Right lobe of liver (tissue), 6 donors: ENCODE results near the gene BUD23. TPM values are rescaled to one million over a fixed set of nuclear protein-coding genes. Genes with fewer than 3 reads are reported as not detected.

Experiments used
- ATAC-seq, 4 donors: fragments of 200-7000 bp; cut with Tn5 transposase; one replicate each; pipeline ENCODE4 v1.9.1; 2020; ENCODE audit warnings: mild to moderate bottlenecking in 4 of 4, moderate library complexity in 4 of 4
- DNase-seq, 3 donors: peaks; one replicate each; pipeline ENCODE4 v3.0.0-alpha.2; 2020
- H3K27ac ChIP-seq, 3 donors: fragments of 200-600 bp; one replicate each; pipeline ENCODE4 v1.8.0; 2022
- H3K27me3 ChIP-seq, 2 donors: fragments of 200-600 bp; one replicate each; pipeline ENCODE4 v1.8.0; 2022
- H3K36me3 ChIP-seq, 4 donors: fragments of 200-600 bp; sonication (generic) in 1 of 4; one replicate each; pipeline versions ENCODE4 v1.5.1 to v1.8.0; 2017 to 2022; ENCODE audit warnings: control low read depth in 1 of 4
- H3K4me1 ChIP-seq, 4 donors: fragments of 200-600 bp; sonication (generic) in 1 of 4; one replicate each; pipeline versions ENCODE4 v1.5.1 to v1.8.0; 2017 to 2022; ENCODE audit warnings: control low read depth in 1 of 4
- H3K4me3 ChIP-seq, 3 donors: fragments of 200-600 bp; one replicate each; pipeline ENCODE4 v1.8.0; 2022
- H3K9me3 ChIP-seq, 4 donors: fragments of 200-600 bp; sonication (generic) in 1 of 4; one replicate each; pipeline versions ENCODE4 v1.5.1 to v1.8.0; 2017 to 2022; ENCODE audit warnings: control low read depth in 1 of 4
- CTCF ChIP-seq, 4 donors: fragments of 200-600 bp in 3 of 4; fragments of 450-650 bp in 1 of 4; IDR thresholded peaks; one replicate each; pipeline versions ENCODE4 v1.5.1 to v1.8.0; 2016 to 2022; ENCODE audit warnings: antibody characterized with exemption in 4 of 4, mild to moderate bottlenecking in 2 of 4
- POLR2A ChIP-seq: fragments of 450-650 bp; IDR thresholded peaks from one replicate; pipeline ENCODE4 v1.6.1; 2017; ENCODE audit warnings: antibody characterized with exemption, mild to moderate bottlenecking
- WGBS: methylation state at CpG from one replicate; pipeline ENCODE4 v1.1.6; 2018; ENCODE audit warnings: low coverage, low lambda C conversion rate; ENCODE audit not compliant: insufficient coverage; ENCODE audit errors: missing lambda C conversion rate; 5-methylcytosine and 5-hydroxymethylcytosine counted together
- intact Hi-C, 2 donors: fragments of 100-400 bp; cut with DNase I; formaldehyde crosslinking; loops; one replicate each; pipeline versions ENCODE4 v1.11.2 to v1.14.1; 2022
- total RNA-seq, 6 experiments: library from RNA; depleted of rRNA in 2 of 6; stranded (reverse); fragments of >200 nt in 2 of 6; fragmentation: NEBNext Ultra II Directional in 3 of 6; extraction: Animal tissue kit (Norgen Biotek cat#: 25700) in 3 of 6; gene quantifications; one replicate each; pipeline versions ENCODE4 v1.1.0 to v1.2.4, GENCODE V29; 2016 to 2023
- donor health status: DM: no; HTN: yes; CAD: no.
- donor health status: DM: no; HTN: no; CAD: no.
- donor health status: DM: no; HTN: no; CAD: no.
- donor health status: DM: no; HTN: yes; CAD: no.
- donor health status: DM: no; HTN: yes; CAD: no.

BUD23 gene
- total RNA-seq, 6 experiments from 2014 or later = 24.1 to 35.0 (median 29.2) TPM

DNA sequence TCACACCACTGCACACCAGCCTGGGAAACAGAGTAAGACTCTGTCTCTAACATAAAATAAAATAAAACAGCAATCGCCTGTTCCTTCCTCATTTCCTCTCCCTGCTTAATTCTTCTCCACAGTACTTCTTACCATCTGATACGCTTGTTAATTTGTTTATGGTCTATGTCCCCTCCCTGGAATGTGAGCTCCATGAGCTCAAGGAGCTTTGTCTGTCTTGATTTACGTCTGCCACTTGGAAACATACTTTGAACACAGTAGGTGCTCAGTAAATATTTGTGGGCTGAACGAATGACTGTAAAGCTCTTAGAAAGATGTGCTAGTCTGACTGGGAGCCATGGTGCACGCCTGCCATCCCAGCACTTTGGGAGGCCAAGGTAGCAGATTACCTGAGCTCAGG is 45.2 kb downstream of the BUD23 start:
- intact Hi-C loops = loop anchor here (5.0 to 10.0 kb wide), 3 partner anchors 54 to 121 kb away; partner anchors contain the start of gene MLXIPL (in 1 of the 2)
- 53% methylated on average over 5 of the region's 5 CpGs for WGBS
- H3K27ac ChIP-seq = no peak overlapping the region
- no peak overlapping the region for H3K4me3 ChIP-seq
- DNase-seq (no peak), ATAC-seq (no peak)
- H3K36me3 ChIP-seq = no peaks in the 10 kb centered on the region
- TF ChIP-seq CTCF (IDR thresholded peaks at IDR 0.05) (no peak), POLR2A (no peak)
- no peaks in the 10 kb centered on the region for H3K9me3 ChIP-seq
- H3K27me3 ChIP-seq = no peaks in the 10 kb centered on the region
- H3K4me1 ChIP-seq = no peaks in the 10 kb centered on the region

GRCh38 chr7:73730485-73730884 is 47.1 kb downstream of the BUD23 start:
- TF ChIP-seq POLR2A (no peak), CTCF (IDR thresholded peaks at IDR 0.05) (no peak)
- Histone ChIP-seq H3K9me3 (no peaks in the 10 kb centered on the region), H3K27me3 (no peaks in the 10 kb centered on the region), H3K27ac (no peak overlapping the region), H3K36me3 (no peaks in the 10 kb centered on the region), H3K4me3 (no peak overlapping the region), H3K4me1 (no peaks in the 10 kb centered on the region)
- intact Hi-C loops = loop anchor here in 1 of 2 donors (10.0 kb wide), 1 partner anchor 124 kb away; no protein-coding TSS in a partner anchor
- 8% methylated on average over 2 of the region's 3 CpGs for WGBS
- DNase-seq = no peak
- no peak for ATAC-seq

GRCh38 chr7:73732397-73732796 is 49.0 kb downstream of the BUD23 start:
- H3K9me3 ChIP-seq = no peaks in the 10 kb centered on the region
- ATAC-seq (no peak), DNase-seq (no peak)
- TF ChIP-seq POLR2A = no peak
- TF ChIP-seq CTCF (IDR thresholded peaks at IDR 0.05) = no peak
- no peak overlapping the region for H3K27ac ChIP-seq
- H3K36me3 ChIP-seq = no peaks in the 10 kb centered on the region
- H3K4me3 ChIP-seq = no peak overlapping the region
- intact Hi-C loops = loop anchor here in 1 of 2 donors (10.0 kb wide), 1 partner anchor 122 kb away; no protein-coding TSS in a partner anchor
- H3K4me1 ChIP-seq = no peaks in the 10 kb centered on the region
- H3K27me3 ChIP-seq = no peaks in the 10 kb centered on the region
- WGBS = 56% methylated on average over 1 of the region's 2 CpGs

GRCh38 chr7:73734619-73735527 is 51.5 kb downstream of the BUD23 start:
- Histone ChIP-seq H3K4me3 (no peak overlapping the region), H3K27ac (peak overlapping the region in 1 of 3 donors; percentile 47), H3K27me3 (no peaks in the 10 kb centered on the region), H3K9me3 (no peaks in the 10 kb centered on the region), H3K4me1 (peaks cover 0 to 3% (median 1%) of the 10 kb centered on the region in 4 donors), H3K36me3 (no peaks in the 10 kb centered on the region)
- TF ChIP-seq POLR2A = no peak
- peak; percentile 85 to 89 (median 87) for TF ChIP-seq CTCF (IDR thresholded peaks at IDR 0.05)
- DNase-seq = peak; percentile 74 to 80 (median 78)
- 28% methylated on average over 3 of the region's 16 CpGs for WGBS
- peak; percentile 53 to 65 (median 62) for ATAC-seq
- intact Hi-C loops = loop anchor here in 1 of 2 donors (10.0 kb wide), 1 partner anchor 120 kb away; no protein-coding TSS in a partner anchor
